ENCODE measurements around the gene MAN1C1. TPM values are rescaled to one million over a fixed set of nuclear protein-coding genes. Genes with fewer than 3 reads are reported as not detected.

MAN1C1 gene
- total RNA-seq, 1 experiment from 2014 or later = 1.5 TPM

DNA sequence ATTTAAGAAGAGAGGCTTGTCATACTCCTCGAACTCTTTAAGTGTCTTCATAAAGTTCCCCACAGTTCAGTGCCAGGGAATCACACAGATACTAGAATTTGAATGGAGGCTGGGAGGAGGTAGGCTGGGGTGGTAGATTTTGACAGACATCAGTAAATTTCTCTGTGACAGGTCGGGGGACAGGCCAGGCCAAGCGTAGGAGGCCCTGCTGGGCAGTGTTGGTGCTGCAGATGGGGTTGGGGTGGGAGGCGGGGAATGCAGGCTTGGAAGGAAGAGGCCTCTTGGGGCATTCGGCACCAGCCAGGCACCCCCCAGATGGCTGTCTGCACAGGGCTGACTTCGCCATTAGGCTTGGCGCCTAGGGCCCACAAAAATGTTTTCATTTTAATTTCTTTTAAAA, 84.0 kb downstream of the MAN1C1 start:
- no peak for DNase-seq (ENCODE audit: low read depth, low spot score)
- POLR2A ChIA-PET = no interaction called here
- Histone ChIP-seq H3K27ac (ENCODE audit: low read length) (no peak overlapping the region), H3K4me1 (ENCODE audit: control insufficient read depth, insufficient read depth, low read length) (no peaks in the 10 kb centered on the region), H3K9me3 (ENCODE audit: control insufficient read depth, insufficient read depth, low read depth, low read length) (no peaks in the 10 kb centered on the region), H3K36me3 (ENCODE audit: control insufficient read depth, insufficient read depth, low read length) (no peaks in the 10 kb centered on the region), H3K27me3 (ENCODE audit: control insufficient read depth, insufficient read depth, low read length) (no peaks in the 10 kb centered on the region), H3K4me3 (ENCODE audit: low read depth in 2 of 2, low read length in 2 of 2) (no peak overlapping the region)
- peak; percentile 58; the same call in 1 of the 2 replicates for ATAC-seq
- no TSS peak for BruUV-seq (replicated peaks)
- intact Hi-C loops (cut with micrococcal nuclease; ENCODE audit: unreplicated experiment) = no loop called here
- CTCF ChIA-PET = no interaction called here
- in situ Hi-C loops (cut with HindIII; ENCODE audit: low pct_unique_long_range_greater_than_20kb, low sequenced_read_pairs) = no loop called here
- TF ChIP-seq SIN3A (IDR thresholded peaks at IDR 0.05; ENCODE audit: borderline replicate concordance, insufficient read depth, low read depth, low read length) (no peak), REST (IDR thresholded peaks at IDR 0.05; ENCODE audit: insufficient read depth in 1 of 2, low read depth in 2 of 2, low read length in 1 of 2) (no peak), POLR2AphosphoS5 (IDR thresholded peaks at IDR 0.05; ENCODE audit: low read depth, low read length) (no peak), CTCF (IDR thresholded peaks at IDR 0.05) (no peak)

- no peak for ATAC-seq
- H3K4me3 ChIP-seq (ENCODE audit: low read depth in 2 of 2, low read length in 2 of 2) = no peak overlapping the region
- no peaks in the 10 kb centered on the region for H3K36me3 ChIP-seq (ENCODE audit: control insufficient read depth, insufficient read depth, low read length)
- H3K9me3 ChIP-seq (ENCODE audit: control insufficient read depth, insufficient read depth, low read depth, low read length) = no peaks in the 10 kb centered on the region
- ChIA-PET POLR2A (no interaction called here), CTCF (no interaction called here)
- H3K27me3 ChIP-seq (ENCODE audit: control insufficient read depth, insufficient read depth, low read length) = no peaks in the 10 kb centered on the region
- DNase-seq (ENCODE audit: low read depth, low spot score) = no peak
- TF ChIP-seq POLR2AphosphoS5 (IDR thresholded peaks at IDR 0.05; ENCODE audit: low read depth, low read length) = no peak
- TF ChIP-seq CTCF (IDR thresholded peaks at IDR 0.05) = no peak
- no peak for TF ChIP-seq SIN3A (IDR thresholded peaks at IDR 0.05; ENCODE audit: borderline replicate concordance, insufficient read depth, low read depth, low read length)
- H3K4me1 ChIP-seq (ENCODE audit: control insufficient read depth, insufficient read depth, low read length) = no peaks in the 10 kb centered on the region
- intact Hi-C loops (cut with micrococcal nuclease; ENCODE audit: unreplicated experiment) (no loop called here), in situ Hi-C loops (cut with HindIII; ENCODE audit: low pct_unique_long_range_greater_than_20kb, low sequenced_read_pairs) (no loop called here)
- no TSS peak for BruUV-seq (replicated peaks)
- H3K27ac ChIP-seq (ENCODE audit: low read length) = no peak overlapping the region
Measured at GRCh38 chr1:25701030-25701785, 84.6 kb downstream of the MAN1C1 start.
